OCI-LY3 (cell line): ENCODE measurements around the gene PDE7B.

Experiments
- H2AFZ ChIP-seq: fragments of 200-600, 300-600 bp; shearing (Covaris generic); 2 replicates; pipeline ENCODE4 v1.6.0; 2014; ENCODE audit warnings: antibody characterized with exemption, low read depth, low read length
- H3K27ac ChIP-seq: fragments of 200-600, 300-600 bp; sonication (generic); 2 replicates; pipeline ENCODE4 v1.5.1; 2014; ENCODE audit warnings: mild to moderate bottlenecking, low read length, moderate library complexity, mixed read lengths
- H3K27me3 ChIP-seq: fragments of 200-600, 300-600 bp; sonication (generic); 2 replicates; pipeline ENCODE4 v1.6.1; 2014; ENCODE audit warnings: low read depth, low read length, mixed read lengths
- H3K36me3 ChIP-seq: fragments of 200-600, 300-600 bp; sonication (generic); replicated peaks from 2 replicates; pipeline ENCODE3; 2014; ENCODE audit warnings: low read depth, low read length, mixed read lengths
- H3K4me1 ChIP-seq: fragments of 300-600, 200-600 bp; sonication (generic); 2 replicates; pipeline ENCODE4 v1.6.1; 2014; ENCODE audit warnings: low read length, mixed read lengths
- H3K4me2 ChIP-seq: fragments of 200-600, 300-600 bp; sonication (generic); 2 replicates; pipeline ENCODE4 v1.6.1; 2014; ENCODE audit warnings: low read length, mixed read lengths
- H3K4me3 ChIP-seq: fragments of 300-600, 200-600 bp; sonication (generic); 2 replicates; pipeline ENCODE4 v1.5.1; 2014; ENCODE audit warnings: antibody characterized with exemption, mild to moderate bottlenecking, low read length, moderate library complexity
- H3K79me2 ChIP-seq: fragments of 300-600, 200-600 bp; shearing (Covaris generic); 2 replicates; pipeline ENCODE4 v1.6.1; 2014; ENCODE audit warnings: mild to moderate bottlenecking, low read length, mixed read lengths
- H3K9ac ChIP-seq: fragments of 300-600, 200-600 bp; shearing (Covaris generic); 2 replicates; pipeline ENCODE4 v1.6.0; 2014; ENCODE audit warnings: mild to moderate bottlenecking, low read length, moderate library complexity
- H3K9me3 ChIP-seq: fragments of 200-600, 300-600 bp; shearing (Covaris generic); 2 replicates; pipeline ENCODE4 v1.6.1; 2014; ENCODE audit warnings: low read length, mixed read lengths; ENCODE audit not compliant: insufficient read depth
- H4K20me1 ChIP-seq: fragments of 200-600, 300-600 bp; sonication (generic); 2 replicates; pipeline ENCODE4 v1.6.1; 2016; ENCODE audit warnings: low read length, mixed read lengths; ENCODE audit not compliant: insufficient read depth
- CTCF ChIP-seq: fragments of 200-600, 300-600 bp; sonication (generic); IDR thresholded peaks from 2 replicates; pipeline ENCODE4 v1.5.1; 2014; ENCODE audit warnings: antibody characterized with exemption, low read length, low read depth
- EZH2phosphoT487 ChIP-seq: fragments of 200-600 bp; shearing (Covaris generic); IDR thresholded peaks from 2 replicates; pipeline ENCODE4 v1.6.1; 2018; ENCODE audit warnings: antibody characterized with exemption, mixed run types, low read depth

Gene PDE7B

GRCh38 chr6:136160250-136160649 lies 308.7 kb downstream of the PDE7B start:
- no peak overlapping the region for H3K9ac ChIP-seq
- TF ChIP-seq CTCF (no peak), EZH2phosphoT487 (no peak)
- no peaks in the 10 kb centered on the region for H4K20me1 ChIP-seq

GRCh38 chr6:136161950-136162349 lies 310.4 kb downstream of the PDE7B start:
- Histone ChIP-seq H3K9me3 (no peaks in the 10 kb centered on the region), H3K9ac (no peak overlapping the region), H3K27me3 (no peaks in the 10 kb centered on the region), H3K4me2 (no peak overlapping the region), H3K4me1 (no peaks in the 10 kb centered on the region), H3K36me3 (no peaks in the 10 kb centered on the region), H3K27ac (no peak overlapping the region), H2AFZ (no peak overlapping the region), H3K4me3 (no peak overlapping the region), H4K20me1 (no peaks in the 10 kb centered on the region), H3K79me2 (no peaks in the 10 kb centered on the region)
- TF ChIP-seq EZH2phosphoT487 (no peak), CTCF (no peak)

More at GRCh38 chr6:136160250-136160649, 308.7 kb downstream of the PDE7B start:
- Histone ChIP-seq H3K36me3 (no peaks in the 10 kb centered on the region), H2AFZ (no peak overlapping the region), H3K79me2 (no peaks in the 10 kb centered on the region), H3K27me3 (no peaks in the 10 kb centered on the region), H3K9me3 (no peaks in the 10 kb centered on the region), H3K4me3 (no peak overlapping the region), H3K4me1 (no peaks in the 10 kb centered on the region), H3K27ac (no peak overlapping the region), H3K4me2 (no peak overlapping the region)

- H3K79me2 ChIP-seq, result no peaks in the 10 kb centered on the region
- H3K4me2 ChIP-seq, result no peak overlapping the region
- no peak overlapping the region for H3K4me3 ChIP-seq
- no peaks in the 10 kb centered on the region for H3K4me1 ChIP-seq
- H3K27me3 ChIP-seq, result no peaks in the 10 kb centered on the region
- no peaks in the 10 kb centered on the region for H3K36me3 ChIP-seq
- no peak overlapping the region for H3K27ac ChIP-seq
- H3K9ac ChIP-seq, result no peak overlapping the region
- no peaks in the 10 kb centered on the region for H3K9me3 ChIP-seq
- H2AFZ ChIP-seq, result no peak overlapping the region
- TF ChIP-seq EZH2phosphoT487 (no peak), CTCF (no peak)
- no peaks in the 10 kb centered on the region for H4K20me1 ChIP-seq
Observed at GRCh38 chr6:136163260-136163659, 311.8 kb downstream of the PDE7B start.

GRCh38 chr6:136166815-136167214 lies 315.3 kb downstream of the PDE7B start:
- Histone ChIP-seq H3K9ac (no peak overlapping the region), H3K27ac (no peak overlapping the region), H3K36me3 (no peaks in the 10 kb centered on the region), H3K27me3 (no peaks in the 10 kb centered on the region), H3K9me3 (no peaks in the 10 kb centered on the region), H3K79me2 (no peaks in the 10 kb centered on the region), H4K20me1 (no peaks in the 10 kb centered on the region), H3K4me3 (no peak overlapping the region), H2AFZ (no peak overlapping the region), H3K4me1 (no peaks in the 10 kb centered on the region), H3K4me2 (no peak overlapping the region)
- TF ChIP-seq CTCF, result no peak
- TF ChIP-seq EZH2phosphoT487, result no peak
